GM23248 (cell line): ENCODE results near the gene PPFIA4.

Experiments used
- EZH2 ChIP-seq: fragments of 200-600 bp; sonication (generic); IDR thresholded peaks from 2 replicates; pipeline ENCODE4 v1.6.1; 2018; ENCODE audit warnings: antibody characterized with exemption, mild to moderate bottlenecking; ENCODE audit not compliant: insufficient read depth, poor library complexity, severe bottlenecking
- EZH2phosphoT487 ChIP-seq: fragments of 200-600 bp; sonication (generic); IDR thresholded peaks from 2 replicates; pipeline ENCODE4 v1.6.1; 2018; ENCODE audit warnings: antibody characterized with exemption, moderate library complexity, mild to moderate bottlenecking, low read depth; ENCODE audit not compliant: insufficient read depth

DNA sequence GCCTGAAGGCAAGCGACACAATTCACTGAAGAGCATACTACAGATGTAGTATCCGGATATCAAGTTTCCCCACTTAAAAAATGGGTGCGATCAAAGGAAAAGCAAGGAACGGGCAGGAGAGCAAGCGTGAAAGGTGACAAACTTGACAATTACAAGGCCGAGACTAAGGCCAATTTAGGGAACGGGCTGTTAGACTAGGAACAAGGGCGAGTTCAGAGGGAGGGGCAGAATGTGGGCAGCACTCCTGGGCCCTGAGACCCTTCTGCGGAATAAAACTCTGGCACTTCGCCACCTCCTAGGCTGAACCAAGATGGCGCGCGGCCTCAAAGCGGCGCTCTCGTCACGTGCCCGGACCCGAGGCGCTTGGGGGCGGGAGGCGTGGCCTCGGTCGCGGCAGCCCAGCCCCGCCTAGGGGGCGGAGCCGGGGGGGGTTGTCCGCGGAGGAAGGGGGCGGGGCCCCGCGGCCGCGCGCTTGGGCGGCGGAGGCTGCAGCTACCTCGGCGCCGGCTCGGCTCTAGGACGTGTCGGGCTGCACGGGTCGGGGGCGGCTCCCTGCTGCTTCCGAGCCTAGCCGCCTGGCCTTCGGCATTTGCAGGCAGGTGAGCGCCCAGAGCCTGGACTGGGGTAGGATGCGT, at the start of gene PPFIA4:
- no peak for TF ChIP-seq EZH2
- TF ChIP-seq EZH2phosphoT487: no peak
